MM.1S (cell line): Measurements from ENCODE around the gene XYLT1.

ENCODE experiments used
- CTCF ChIP-seq: fragments of 300-600 bp; sonication (generic); IDR thresholded peaks from 2 replicates; pipeline ENCODE4 v1.5.1; 2016; ENCODE audit warnings: antibody characterized with exemption, low read length, mixed read lengths
- EZH2 ChIP-seq: fragments of 300-600 bp; sonication (generic); optimal IDR thresholded peaks from 2 replicates; pipeline ENCODE3; 2017; ENCODE audit warnings: low read depth, mild to moderate bottlenecking, antibody characterized with exemption, low read length, mixed read lengths
- EZH2phosphoT487 ChIP-seq: fragments of 300-600 bp; sonication (generic); IDR thresholded peaks from 2 replicates; pipeline ENCODE4 v1.6.1; 2018; ENCODE audit warnings: antibody characterized with exemption, low read length

- TF ChIP-seq CTCF (no peak), EZH2phosphoT487 (no peak), EZH2 (no peak)
These were observed 319.4 kb downstream of the XYLT1 start for GRCh38 chr16:17151335-17151734.
